ELR (cell line): ENCODE data around the gene TMOD2.

ENCODE experiments used
- DNase-seq: peaks from one replicate; pipeline ENCODE4 v3.0.0-alpha.2; 2015; ENCODE audit warnings: low read depth

The TMOD2 gene

DNA sequence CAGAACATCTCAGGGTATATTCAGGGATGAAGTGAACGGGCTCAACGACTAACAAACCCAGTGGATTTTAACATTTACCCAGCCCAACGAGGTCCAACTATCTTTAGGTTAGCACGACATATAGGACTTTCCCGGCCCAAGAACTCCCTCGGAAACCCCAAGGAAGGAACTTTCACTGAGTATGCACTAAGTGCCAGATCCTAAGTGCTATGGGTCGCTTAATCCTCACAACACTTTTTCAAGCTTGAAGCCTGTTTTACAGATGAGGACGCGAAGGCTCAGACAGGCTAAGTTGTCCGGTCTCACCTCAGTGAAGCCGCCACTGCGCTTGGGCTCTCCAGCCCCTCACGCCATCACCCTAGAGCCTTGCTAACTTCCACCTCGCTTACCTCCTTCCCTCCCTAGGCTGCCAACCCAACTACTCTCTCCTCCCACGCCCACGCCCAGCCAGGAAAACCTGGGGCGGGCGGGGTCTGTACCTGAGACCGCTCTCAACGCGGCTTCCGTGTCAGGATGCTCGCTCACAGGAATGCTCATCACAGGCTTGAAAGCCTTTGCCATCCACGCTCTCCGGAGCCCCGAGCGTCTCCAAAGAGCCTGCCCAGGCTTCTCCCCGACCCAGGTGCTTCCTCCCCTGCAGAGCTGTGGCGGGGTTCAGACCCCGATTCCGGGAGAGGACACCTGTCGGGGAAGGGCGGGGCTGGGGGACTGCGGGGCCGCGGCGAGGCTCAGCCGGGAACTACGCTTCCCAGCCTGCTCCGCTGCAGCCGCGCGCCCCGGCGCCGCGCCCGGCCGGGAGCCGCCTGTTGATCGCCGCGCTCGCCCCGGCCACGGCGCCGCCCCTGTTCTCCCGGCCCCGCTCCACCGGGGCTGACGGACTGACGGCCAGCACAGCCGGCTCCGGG, at the start of gene TMOD2:
TSS of gene TMOD2 (plus strand) at position 806 of the 905 bp plus-strand sequence. CDS start 14,845 bp downstream, outside the sequence.
- peak; percentile 37 for DNase-seq

DNA sequence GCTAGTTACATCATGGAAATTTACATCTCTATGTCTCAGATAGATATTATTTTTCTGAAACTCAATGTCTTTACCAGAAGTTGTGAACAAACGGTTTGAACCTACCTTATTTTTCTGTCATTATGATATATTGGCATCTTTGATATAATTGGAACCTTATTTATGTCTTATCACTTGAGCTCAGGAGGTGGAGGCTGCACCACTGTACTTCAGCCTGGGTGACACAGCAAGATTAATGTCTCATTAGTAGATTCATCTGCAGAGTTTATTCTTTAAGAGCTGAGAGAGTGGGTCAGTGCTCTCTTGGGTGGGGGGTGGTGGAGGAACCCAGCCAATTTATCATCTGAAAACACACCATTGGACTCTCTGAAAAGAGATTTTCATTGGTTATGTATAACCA, 48.7 kb upstream of the TMOD2 start:
- no peak for DNase-seq

DNA sequence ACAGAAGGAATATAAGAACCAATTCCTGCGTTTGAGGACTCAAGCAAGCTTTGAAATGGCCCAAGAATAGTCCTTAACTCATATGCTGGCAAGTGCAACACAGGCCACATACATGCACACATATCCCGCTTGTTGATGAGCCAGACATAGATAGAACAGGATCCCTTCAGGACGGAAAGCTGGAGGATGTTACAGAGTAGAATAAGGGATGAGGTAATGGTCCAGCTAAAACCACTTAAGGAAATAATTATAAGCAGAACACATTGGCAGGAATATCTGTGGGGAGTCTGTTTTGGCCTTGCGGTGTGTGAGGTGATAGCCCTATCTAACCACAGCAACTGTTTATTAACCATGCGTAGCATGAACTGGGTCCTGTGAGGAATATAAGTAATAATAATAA, 45.1 kb upstream of the TMOD2 start:
- DNase-seq = no peak

DNA sequence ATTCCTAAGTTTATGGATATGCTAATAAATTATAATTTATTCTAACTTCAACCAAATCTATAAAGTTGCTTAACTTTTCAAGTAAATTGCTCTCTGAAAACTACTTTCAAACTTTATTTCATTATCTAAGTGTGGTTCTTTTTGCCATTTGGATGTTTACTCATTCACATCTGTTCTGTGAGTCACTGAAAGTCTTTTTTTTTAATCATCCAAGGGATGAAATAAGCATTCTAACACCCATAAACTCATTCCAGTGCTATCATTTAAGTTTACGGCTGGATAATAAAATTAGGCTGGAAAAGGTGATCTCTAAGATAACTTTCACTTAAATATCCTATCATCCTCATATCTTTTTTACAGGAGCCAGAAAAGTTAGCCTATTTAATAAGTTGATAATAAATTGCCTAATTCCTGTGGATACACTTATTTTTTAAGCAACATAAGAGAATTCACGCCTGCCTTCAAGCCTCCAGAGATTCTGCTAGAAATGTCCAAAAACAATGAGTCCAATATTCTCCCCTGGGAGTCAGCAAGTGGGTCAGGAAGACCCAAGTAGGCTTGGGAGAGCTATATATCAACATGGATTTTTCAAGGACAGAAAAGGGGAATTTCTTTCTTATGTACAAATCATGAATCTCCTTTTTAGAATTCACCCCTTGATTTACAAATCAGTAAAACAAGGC, 44.3 kb upstream of the TMOD2 start:
- DNase-seq = no peak

DNA sequence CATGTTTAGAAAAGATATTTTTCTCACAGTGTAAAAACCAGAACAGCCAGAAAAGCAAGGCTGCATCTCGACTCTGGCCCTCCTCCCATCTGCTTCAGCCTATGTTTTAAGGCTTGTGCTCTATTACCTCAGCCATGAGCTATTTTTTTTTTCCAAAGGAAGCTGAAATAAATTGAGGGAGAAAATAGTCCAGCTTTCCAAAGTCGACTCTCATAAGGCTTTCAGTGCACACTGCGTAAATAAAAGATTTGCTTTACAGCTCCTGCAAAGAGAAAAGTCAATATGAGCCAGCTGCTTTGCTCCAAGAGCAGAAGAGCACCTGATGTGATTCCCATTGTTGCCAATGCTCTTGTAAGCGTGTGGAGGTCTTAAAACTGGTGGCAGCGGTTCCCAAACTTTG, 43.4 kb upstream of the TMOD2 start:
- no peak for DNase-seq

DNA sequence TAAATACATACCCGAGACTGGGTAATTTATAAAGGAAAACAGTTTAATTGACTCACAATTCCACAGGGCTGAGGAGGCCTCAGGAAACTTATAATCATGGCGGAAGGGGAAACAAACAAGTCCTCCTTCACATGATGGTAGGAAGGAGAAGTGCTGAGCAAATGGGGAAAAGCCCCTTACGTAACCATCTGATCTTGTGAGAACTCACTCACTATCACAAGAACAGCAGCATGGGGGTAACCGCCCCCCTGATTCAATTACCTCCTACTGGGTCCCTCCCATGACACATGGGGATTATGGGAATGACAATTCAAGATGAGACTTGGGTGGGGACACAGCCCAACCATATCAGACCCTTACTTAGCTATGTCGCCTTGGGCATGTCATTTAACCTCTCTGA, 42.4 kb upstream of the TMOD2 start:
- DNase-seq = no peak

DNA sequence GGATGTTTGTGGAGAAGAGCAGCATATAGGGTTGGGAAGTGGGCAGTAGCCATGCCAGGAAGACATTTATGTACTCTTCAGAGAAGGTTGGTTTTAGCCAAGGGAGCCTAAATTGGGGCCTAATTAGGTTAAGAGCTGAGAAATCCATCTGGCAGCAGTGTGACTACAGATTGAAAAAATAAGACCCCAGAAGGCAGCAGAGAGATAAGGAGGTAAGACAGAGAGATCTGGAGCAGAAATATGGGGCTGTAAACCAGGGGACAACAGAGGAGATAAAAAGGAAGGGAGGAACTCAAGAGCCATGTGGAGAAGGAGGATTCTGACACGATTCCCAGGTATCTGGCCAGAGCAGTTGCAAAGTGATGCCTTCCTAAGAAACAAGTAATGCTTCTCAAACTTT, 37.2 kb upstream of the TMOD2 start:
- DNase-seq = no peak

DNA sequence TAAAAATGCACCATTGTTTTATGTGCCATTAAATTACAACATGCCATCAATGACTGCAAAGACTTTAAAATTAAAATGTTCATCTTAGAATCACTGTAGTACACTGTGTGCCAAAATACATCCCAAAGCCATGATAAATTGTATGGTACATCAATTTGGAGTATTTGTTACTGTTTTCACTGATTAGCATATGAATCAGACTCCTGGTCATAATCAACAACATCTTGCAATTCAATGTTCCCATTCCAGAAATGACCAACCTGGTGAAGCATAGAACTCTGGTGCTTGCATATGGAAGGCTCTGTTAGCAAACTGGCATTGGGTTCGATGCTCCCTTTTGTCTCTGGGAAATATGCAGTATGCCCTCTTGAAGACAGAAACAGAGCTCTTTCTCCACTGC, 36.5 kb upstream of the TMOD2 start:
- no peak for DNase-seq

DNA sequence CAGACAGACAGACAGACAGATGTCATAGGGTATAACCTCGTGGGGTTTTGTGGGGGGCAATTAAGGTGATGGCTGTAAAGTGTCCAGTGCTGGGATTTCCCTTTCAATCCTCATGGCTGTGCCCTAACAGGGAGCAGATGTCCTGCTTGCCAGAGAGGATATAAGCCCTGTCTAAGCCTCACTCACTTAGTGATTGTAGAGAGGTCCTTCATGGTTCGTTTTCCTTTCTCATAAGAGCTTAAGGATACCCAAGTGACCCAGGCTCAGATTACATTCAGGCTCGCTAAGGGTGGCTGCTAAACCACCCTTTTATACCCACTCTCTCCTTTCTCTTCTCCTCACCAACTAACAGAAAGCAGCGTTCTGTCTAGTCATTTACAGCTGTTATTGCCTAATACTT, 33.2 kb upstream of the TMOD2 start:
- DNase-seq = no peak

DNA sequence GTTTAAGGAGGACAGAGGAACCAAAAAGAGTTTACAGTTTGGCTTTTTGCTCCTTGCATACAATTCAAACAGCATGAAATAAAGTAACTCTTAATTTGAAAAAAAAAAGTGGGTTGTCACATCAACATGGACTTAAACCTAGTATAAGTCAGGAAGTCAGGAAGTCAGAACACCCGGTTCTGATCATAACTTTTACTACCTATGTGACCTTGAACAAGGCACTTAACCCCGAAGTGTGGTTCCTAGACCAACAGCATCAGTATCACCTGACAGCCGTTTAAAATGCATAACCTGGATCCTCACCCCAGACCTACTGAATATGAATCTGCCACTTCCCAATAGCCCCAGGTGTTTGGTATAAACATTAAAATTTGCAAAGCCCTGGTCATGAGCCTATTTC, 32.7 kb upstream of the TMOD2 start:
- no peak for DNase-seq

DNA sequence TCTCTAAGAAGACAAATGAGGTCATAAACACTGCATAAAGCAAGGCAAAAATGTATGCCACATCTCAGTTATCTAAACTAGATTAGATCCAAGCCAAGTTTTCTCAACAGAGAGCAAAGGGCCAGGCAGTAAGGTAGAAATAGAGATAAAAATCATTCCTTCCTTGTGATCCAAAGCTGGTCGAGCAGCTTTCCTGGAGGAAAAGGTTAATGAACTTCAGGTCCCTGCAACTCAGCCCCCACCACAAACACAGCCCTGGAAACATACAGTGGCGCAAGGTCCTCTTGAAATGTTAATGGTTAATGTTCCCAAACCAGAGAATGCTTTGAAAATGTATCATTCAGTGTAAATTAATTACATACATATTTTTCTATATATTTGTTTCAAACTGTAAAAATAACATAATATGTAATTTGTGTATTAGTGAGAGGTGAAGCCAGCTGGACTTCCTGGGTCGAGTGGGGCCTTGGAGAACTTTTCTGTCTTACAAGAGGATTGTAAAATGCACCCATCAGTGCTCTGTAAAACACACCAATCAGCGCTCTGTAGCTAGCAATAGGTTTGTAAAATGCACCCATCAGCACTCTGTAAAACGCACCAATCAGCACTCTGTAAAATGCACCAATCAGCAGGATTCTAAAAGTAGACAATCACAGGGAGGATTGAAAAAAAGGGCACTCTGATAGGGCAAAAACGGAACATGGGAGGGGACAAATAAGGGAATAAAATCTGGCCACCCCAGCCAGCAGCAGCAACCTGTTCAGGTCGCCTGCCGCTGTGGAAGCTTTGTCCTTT, 31.0 kb upstream of the TMOD2 start:
- no peak for DNase-seq

DNA sequence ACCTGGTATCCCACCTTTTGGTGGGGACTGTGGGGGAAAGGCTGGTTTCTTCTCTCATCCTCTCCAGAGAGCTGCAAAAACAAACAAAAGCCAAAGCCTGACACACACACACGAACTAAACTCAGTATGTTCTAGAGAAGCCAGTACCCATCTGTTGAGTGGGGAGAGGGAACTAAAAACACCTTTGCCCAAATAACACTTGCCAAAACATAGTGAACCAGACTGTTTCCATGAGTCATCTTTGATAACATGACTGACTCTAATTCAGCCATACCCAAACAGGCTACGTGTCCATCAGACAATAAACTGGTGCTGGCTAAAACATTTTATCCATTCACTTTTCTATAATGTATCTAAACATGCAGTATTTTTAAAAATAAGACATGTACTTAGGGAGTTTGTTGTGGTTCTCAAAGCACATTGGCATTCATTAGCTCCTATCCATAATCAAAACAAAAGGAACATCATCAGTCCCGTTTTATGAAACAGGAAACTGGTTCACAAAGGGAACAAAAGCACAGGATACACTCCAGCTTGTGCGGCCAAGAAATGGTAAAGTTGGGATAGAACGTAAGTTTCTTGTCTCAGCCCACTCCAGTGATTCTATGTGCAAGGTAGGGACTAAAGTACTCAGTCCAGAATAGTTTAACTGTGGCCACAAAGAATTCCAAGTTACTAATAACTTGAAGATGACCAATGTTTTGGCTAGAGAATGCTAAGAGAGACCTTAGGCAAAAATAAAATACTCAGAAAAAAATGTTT, 30.0 kb upstream of the TMOD2 start:
- no peak for DNase-seq

DNA sequence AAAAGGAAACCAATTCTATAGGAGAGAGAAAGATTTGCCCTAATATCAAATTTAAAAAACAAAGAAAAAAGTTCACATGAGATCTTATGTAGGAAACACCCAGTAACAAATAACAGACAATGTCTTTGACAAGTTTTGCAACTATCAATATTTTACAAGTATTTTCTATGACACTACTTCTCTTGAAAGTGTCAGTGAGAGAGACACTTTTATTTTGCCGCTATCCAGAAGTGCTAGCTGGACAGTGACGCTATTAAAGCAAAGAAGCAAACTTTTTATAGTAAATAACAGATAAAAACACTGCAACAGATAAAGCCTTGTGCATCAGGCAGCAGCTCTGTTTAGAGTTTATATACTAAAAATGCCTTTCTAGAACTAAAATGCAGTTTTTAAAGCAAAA, 27.2 kb upstream of the TMOD2 start:
- DNase-seq = no peak

DNA sequence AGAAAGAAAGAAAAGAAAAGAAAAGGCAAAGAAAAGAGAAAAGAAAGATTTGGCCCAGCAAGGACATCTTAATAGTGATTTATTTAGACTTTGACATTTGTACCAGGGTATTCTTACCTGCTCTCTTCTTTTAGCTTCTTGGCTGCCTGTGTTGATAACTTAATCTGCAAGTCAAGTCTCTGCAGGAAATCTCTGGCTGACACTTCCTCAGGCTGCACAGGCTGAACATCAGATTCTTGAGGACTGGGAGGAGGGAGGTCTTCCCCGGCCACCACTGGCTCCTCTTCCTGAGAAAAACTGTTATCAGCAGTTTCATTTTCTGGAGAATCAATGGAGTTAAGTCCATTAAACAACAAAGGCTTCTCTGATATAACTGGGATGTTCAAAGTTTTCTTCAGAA, 26.7 kb upstream of the TMOD2 start:
- no peak for DNase-seq

DNA sequence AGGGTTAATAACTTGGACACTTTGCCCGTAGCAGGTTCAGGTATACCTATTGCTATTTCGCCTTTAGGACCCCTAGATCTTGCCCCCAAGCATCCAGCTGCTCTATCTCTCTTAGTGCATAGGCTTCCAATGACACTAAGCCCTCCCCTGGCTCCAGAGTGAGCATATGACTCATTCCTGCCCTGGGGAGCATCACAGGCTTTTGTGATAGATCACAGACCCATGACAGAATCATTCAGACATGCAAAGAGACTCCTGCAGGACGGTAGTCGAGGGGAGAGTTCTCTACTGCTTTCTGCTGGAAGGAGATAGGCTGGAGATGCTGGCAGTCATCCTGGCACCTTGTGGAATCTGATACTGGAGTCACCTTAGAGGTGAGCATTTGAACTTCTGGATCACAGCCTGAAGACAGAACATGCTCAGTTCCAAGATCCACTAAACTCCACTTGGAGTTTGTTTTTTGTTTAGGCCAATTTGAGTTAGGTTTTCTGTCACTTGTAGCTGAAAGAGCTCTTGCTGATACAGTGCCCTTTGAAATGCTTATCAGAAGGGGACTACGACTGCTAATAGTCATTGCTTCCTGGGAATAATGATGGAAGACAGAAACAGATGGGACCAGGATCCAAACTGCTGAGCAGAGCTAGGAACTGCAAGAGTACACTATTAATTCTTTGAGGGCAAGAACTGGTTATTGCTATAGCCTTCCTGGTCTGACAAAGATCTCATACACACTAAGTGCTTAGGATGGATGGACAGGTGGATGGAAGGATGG, 24.9 kb upstream of the TMOD2 start:
- DNase-seq = peak; percentile 95

DNA sequence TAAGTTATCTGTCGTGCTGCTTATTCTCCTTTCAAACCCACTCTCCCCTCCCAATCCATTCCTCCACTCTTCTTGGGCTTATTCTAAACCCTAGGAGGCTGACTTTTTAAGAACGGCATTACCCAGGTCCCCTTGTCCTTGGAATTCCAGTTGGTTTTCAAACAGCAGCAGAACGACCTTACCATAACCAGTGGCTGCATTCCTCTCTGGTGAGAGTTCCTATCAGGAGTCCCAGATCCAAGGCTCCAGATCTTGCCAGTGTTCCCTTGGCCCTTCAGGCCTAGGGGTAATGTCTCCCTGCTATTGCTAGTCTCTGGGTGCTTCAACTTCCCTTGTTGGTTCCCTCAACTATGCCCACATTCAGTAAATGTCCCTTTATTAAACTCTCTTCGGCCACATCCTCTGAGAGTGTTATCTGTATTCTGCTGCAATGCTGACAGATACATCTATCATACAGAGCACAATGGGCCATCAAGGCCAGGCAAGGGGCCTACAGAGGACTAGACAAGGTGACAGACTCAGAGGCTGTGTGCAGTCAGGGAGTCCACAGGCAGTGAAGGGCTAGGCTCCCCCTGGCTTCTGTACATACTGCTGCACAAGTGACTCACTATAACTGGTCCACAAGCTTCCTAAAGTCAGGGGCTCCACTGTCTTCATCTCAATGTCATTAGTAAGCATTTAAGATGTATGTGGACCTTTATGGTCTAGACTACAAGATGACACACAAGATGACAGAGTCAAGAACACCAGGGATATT, 24.1 kb upstream of the TMOD2 start:
- DNase-seq = peak; percentile 75

DNA sequence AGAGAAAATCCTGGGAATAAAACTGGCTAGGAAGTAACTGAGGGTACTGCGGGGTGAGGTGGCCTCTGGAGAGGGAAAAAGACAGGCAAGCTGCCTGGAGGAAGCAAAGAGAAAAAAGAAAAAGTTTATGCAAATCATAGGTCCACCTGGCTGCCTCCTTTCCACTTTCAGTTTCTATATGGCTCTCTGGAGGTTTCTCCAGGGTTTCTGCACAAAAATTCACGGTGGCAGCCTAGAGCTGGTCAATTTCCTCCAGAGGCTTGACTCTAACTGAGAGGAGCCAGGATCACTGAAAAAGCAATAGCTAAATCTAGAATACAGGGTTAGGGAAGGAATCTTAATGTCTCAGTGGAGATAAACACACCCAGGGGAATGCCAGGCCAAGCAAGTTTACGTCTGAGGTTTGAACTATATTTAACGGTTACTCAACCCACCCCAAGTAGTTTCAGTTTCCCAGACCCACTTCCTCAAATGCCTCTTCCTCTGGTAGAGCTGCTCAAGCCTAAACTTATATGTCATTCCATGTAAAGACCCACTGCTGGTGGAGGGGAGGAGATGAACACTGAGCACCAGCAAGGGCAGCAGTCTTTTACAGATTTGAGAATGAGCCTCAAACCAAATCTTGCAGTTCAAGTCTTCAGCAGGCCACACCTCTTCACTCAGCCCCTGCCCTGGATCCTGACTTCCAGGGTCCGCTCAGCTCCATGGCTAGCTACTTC, 19.7 kb upstream of the TMOD2 start:
- peak; percentile 37 for DNase-seq

DNA sequence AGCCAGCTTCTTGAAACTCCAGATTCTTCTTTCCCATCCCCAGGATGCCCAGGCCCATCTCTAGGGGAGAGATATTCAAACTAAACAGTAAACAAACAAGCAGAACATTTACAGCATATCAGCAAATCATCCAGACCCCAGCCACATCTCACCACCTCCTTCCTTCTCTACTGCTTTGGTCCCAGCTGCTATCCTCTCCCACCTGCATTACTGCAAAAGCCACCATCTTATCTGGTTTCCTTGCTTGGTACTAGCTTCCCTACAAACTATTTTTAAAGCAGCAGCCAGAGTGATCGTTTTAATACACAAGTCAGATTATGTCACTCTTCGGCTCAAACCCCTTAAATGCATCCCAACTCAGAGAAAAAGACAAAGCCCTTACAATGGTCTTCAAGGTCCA, 18.8 kb upstream of the TMOD2 start:
- DNase-seq = no peak

DNA sequence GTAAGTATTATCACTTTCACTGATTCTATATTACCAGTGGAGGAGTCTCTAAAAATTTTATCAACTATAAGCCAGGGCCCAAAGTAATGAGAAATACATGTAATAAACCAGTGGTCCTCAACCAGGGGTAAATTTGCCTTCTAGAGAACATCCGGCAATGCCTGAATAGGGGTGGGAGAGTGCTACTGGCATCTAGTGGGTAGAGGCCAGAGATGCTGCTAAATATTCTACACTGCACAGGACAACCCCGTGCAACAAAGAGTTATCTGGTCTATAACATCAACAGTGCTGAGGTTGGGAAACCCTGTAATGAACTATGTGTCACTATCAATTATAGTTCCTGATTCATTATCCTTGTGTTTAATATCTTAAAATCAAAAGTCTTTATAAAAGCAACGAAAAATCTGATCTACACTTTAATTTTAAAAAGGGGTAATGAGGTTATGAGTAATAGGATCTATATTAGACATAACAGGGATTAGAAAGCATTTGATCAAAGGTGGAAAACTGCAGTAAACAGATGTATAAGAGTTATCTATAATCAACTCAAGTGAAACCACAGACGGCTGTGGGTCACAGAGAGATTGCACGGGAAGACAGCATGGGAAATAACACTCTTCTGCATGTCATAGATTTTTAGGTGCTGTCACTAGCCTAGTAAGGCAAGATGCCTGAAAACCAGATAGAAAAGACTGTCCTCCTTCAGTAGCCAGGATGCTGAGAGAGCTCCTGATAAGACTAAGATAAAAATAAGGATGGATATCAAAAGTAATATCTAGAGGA, 16.0 kb upstream of the TMOD2 start:
- peak; percentile 3 for DNase-seq
